GM10266 (cell line): ENCODE results near the gene RAB3GAP1.

Source experiments
- DNase-seq: peaks from one replicate; pipeline ENCODE4 v3.0.0; 2012; ENCODE audit errors: extremely low spot score
- CTCF ChIP-seq: IDR thresholded peaks from 2 replicates; pipeline ENCODE4 v1.5.1; 2012; ENCODE audit warnings: mild to moderate bottlenecking, low read depth; ENCODE audit not compliant: control insufficient read depth, insufficient read depth; ENCODE audit errors: missing control alignments

Gene RAB3GAP1

GRCh38 chr2:135175177-135175576 is 123.1 kb downstream of the RAB3GAP1 start:
- TF ChIP-seq CTCF: no peak
- no peak for DNase-seq

- TF ChIP-seq CTCF: no peak
- DNase-seq: no peak
Observed at GRCh38 chr2:135179689-135180088, 127.6 kb downstream of the RAB3GAP1 start.

GRCh38 chr2:135182190-135182589 is 130.1 kb downstream of the RAB3GAP1 start:
- TF ChIP-seq CTCF: no peak
- no peak for DNase-seq

GRCh38 chr2:135182601-135183000 is 130.5 kb downstream of the RAB3GAP1 start:
- DNase-seq: no peak
- TF ChIP-seq CTCF: no peak

GRCh38 chr2:135183822-135184221 is 131.7 kb downstream of the RAB3GAP1 start:
- no peak for TF ChIP-seq CTCF
- no peak for DNase-seq

GRCh38 chr2:135186054-135186453 is 134.0 kb downstream of the RAB3GAP1 start:
- no peak for DNase-seq
- no peak for TF ChIP-seq CTCF

- no peak for DNase-seq
- TF ChIP-seq CTCF: no peak
Observed at GRCh38 chr2:135187270-135187669, 135.2 kb downstream of the RAB3GAP1 start.
